NCI-H345 (cell line): ENCODE measurements around the gene MUC6.

Experiments used
- DNase-seq: peaks from one replicate; lab custom pipeline; 2025; lab: John Stamatoyannopoulos, UW

MUC6 gene

DNA sequence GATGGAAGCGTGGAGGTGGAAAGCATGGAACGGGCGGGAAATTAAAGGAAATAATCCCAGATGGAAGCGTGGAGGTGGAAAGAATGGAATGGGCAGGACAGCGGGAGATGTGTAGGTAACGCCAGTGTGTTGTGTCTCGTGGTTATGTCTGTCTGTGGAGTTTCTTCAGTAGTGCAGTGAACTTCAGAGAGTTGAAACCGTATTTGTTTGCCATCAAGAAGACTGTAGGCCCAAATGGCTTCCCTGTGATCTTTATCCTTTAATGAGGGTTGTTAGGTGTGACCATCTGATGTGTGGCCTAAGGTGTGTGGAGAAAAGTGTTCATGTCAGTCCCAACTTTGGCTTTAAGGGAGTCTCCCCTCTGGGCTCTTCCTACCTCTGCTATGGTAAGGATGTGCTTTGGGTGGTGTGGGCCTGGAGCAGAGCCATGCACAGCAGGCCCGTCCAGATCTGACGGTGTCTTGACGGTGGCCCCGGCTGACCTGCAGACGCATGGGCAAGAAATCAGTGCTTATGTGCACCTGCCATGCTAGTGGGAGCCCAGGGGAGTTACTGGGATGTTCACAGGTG is 71.2 kb downstream of the MUC6 start:
- DNase-seq, result no peak

- DNase-seq, result no peak
Measured at GRCh38 chr11:963852-964251, 72.7 kb downstream of the MUC6 start.
